ENCODE results near the gene ACAD9. TPM values are rescaled to one million over a fixed set of nuclear protein-coding genes. Genes with fewer than 3 reads are reported as not detected.

Gene ACAD9
- total and polyA plus RNA-seq, 2 of the 13 experiments (the other 11 are each of a cell fraction or from before 2014, with no cell fraction given): 15.3 to 38.2 TPM

GRCh38 chr3:128942161-128942952 is 62.9 kb downstream of the ACAD9 start (continued):
- TF ChIP-seq GMEB1 (CRISPR knock-in tag; IDR thresholded peaks at IDR 0.05; ENCODE audit: borderline replicate concordance) (no peak), ZNF337 (CRISPR knock-in tag; IDR thresholded peaks at IDR 0.05; ENCODE audit: borderline replicate concordance, low read depth) (no peak), KDM6A (CRISPR knock-in tag; IDR thresholded peaks at IDR 0.05; ENCODE audit: low read depth) (no peak), ZNF33A (CRISPR knock-in tag; IDR thresholded peaks at IDR 0.05; ENCODE audit: borderline replicate concordance) (no peak), MIER2 (CRISPR knock-in tag; IDR thresholded peaks at IDR 0.05) (no peak), NONO (IDR thresholded peaks at IDR 0.05) (no peak), NONO (CRISPR knock-in tag; conservative IDR thresholded peaks at IDR 0.05) (0 out of 2 replicates have a peak, but pooled peaks have one; percentile 31), CEBPZ (IDR thresholded peaks at IDR 0.05; ENCODE audit: low read length) (no peak), ZNF362 (CRISPR knock-in tag; IDR thresholded peaks at IDR 0.05; ENCODE audit: borderline replicate concordance) (peak; percentile 23; the same call in 1 of the 2 replicates), NFIB (CRISPR knock-in tag; IDR thresholded peaks at IDR 0.05; ENCODE audit: borderline replicate concordance) (no peak), NR1H2 (CRISPR knock-in tag; IDR thresholded peaks at IDR 0.05; ENCODE audit: borderline replicate concordance, low read depth) (no peak), GTF2F1 (IDR thresholded peaks at IDR 0.05; ENCODE audit: low read length) (no peak), REL (CRISPR knock-in tag; conservative IDR thresholded peaks at IDR 0.05) (no peak), ZNF704 (CRISPR knock-in tag; IDR thresholded peaks at IDR 0.05; ENCODE audit: borderline replicate concordance) (no peak), ZZZ3 (CRISPR knock-in tag; IDR thresholded peaks at IDR 0.05; ENCODE audit: borderline replicate concordance) (no peak), ZSCAN21 (CRISPR knock-in tag; IDR thresholded peaks at IDR 0.05; ENCODE audit: borderline replicate concordance) (no peak), IRF2 (CRISPR knock-in tag; IDR thresholded peaks at IDR 0.05) (no peak), ZNF790 (CRISPR knock-in tag; IDR thresholded peaks at IDR 0.05; ENCODE audit: borderline replicate concordance) (no peak), POGZ (CRISPR knock-in tag; IDR thresholded peaks at IDR 0.05) (peak; percentile 48; the same call in 1 of the 2 replicates), ZNF414 (CRISPR knock-in tag; IDR thresholded peaks at IDR 0.05) (no peak), FOXP1 (IDR thresholded peaks at IDR 0.05) (no peak), FOXP1 (CRISPR knock-in tag; IDR thresholded peaks at IDR 0.05) (no peak)

Data from HepG2 (cell line).